ENCODE data around the gene ZFR.
"Not testable (repeated sequence)": the region's sequence is repeated elsewhere in the genome, so short reads cannot be mapped to it uniquely, and the experiment has no call there.

The ZFR gene

GRCh38 chr5:32452316-32452715, 7.8 kb upstream of the ZFR start:
- DNase-seq (ENCODE audit: low read depth, low spot score) = not testable (repeated sequence)

GRCh38 chr5:32450952-32451351, 6.4 kb upstream of the ZFR start:
- no peak for DNase-seq (ENCODE audit: low read depth, low spot score)

GRCh38 chr5:32449262-32449661, 4.7 kb upstream of the ZFR start:
- DNase-seq (ENCODE audit: low read depth, low spot score) = no peak

- no peak for DNase-seq (ENCODE audit: low read depth, low spot score)
Measured at GRCh38 chr5:32446630-32447029, 2.1 kb upstream of the ZFR start.

GRCh38 chr5:32445831-32446614, 1.5 kb upstream of the ZFR start:
- DNase-seq (ENCODE audit: low read depth, low spot score) = no peak

GRCh38 chr5:32445287-32445758, 783 bp upstream of the ZFR start:
- peak; percentile 10 for DNase-seq (ENCODE audit: low read depth, low spot score)

- peak; percentile 69 for DNase-seq (ENCODE audit: low read depth, low spot score)
Measured at GRCh38 chr5:32443541-32444430, 754 bp downstream of the ZFR start.

- no peak for DNase-seq (ENCODE audit: low read depth, low spot score)
Measured at GRCh38 chr5:32443145-32443540, 1.4 kb downstream of the ZFR start.

GRCh38 chr5:32439086-32439642, 5.4 kb downstream of the ZFR start:
- DNase-seq (ENCODE audit: low read depth, low spot score) = no peak

GRCh38 chr5:32436553-32437242, 7.8 kb downstream of the ZFR start:
- no peak for DNase-seq (ENCODE audit: low read depth, low spot score)

GRCh38 chr5:32435383-32435782, 9.2 kb downstream of the ZFR start:
- no peak for DNase-seq (ENCODE audit: low read depth, low spot score)

GRCh38 chr5:32434221-32434620, 10.3 kb downstream of the ZFR start:
- DNase-seq (ENCODE audit: low read depth, low spot score) = no peak

GRCh38 chr5:32432633-32433032, 11.9 kb downstream of the ZFR start:
- DNase-seq (ENCODE audit: low read depth, low spot score) = no peak

GRCh38 chr5:32430825-32431224, 13.7 kb downstream of the ZFR start:
- not testable (repeated sequence) for DNase-seq (ENCODE audit: low read depth, low spot score)

GRCh38 chr5:32428426-32428825, 16.1 kb downstream of the ZFR start:
- DNase-seq (ENCODE audit: low read depth, low spot score) = no peak

GRCh38 chr5:32426440-32427151, 17.9 kb downstream of the ZFR start:
- DNase-seq (ENCODE audit: low read depth, low spot score) = no peak

- no peak for DNase-seq (ENCODE audit: low read depth, low spot score)
Measured at GRCh38 chr5:32422697-32423096, 21.8 kb downstream of the ZFR start.

- DNase-seq (ENCODE audit: low read depth, low spot score) = no peak
Measured at GRCh38 chr5:32421075-32421474, 23.5 kb downstream of the ZFR start.

- peak; percentile 20 for DNase-seq (ENCODE audit: low read depth, low spot score)
Measured at GRCh38 chr5:32420506-32420905, 24.0 kb downstream of the ZFR start.

GRCh38 chr5:32419791-32420190, 24.7 kb downstream of the ZFR start:
- no peak for DNase-seq (ENCODE audit: low read depth, low spot score)
